ENCODE data around the gene PLAGL2.
A peak's percentile ranks its signal among the peaks of the same experiment; 100 is the strongest.

PLAGL2 gene

DNA sequence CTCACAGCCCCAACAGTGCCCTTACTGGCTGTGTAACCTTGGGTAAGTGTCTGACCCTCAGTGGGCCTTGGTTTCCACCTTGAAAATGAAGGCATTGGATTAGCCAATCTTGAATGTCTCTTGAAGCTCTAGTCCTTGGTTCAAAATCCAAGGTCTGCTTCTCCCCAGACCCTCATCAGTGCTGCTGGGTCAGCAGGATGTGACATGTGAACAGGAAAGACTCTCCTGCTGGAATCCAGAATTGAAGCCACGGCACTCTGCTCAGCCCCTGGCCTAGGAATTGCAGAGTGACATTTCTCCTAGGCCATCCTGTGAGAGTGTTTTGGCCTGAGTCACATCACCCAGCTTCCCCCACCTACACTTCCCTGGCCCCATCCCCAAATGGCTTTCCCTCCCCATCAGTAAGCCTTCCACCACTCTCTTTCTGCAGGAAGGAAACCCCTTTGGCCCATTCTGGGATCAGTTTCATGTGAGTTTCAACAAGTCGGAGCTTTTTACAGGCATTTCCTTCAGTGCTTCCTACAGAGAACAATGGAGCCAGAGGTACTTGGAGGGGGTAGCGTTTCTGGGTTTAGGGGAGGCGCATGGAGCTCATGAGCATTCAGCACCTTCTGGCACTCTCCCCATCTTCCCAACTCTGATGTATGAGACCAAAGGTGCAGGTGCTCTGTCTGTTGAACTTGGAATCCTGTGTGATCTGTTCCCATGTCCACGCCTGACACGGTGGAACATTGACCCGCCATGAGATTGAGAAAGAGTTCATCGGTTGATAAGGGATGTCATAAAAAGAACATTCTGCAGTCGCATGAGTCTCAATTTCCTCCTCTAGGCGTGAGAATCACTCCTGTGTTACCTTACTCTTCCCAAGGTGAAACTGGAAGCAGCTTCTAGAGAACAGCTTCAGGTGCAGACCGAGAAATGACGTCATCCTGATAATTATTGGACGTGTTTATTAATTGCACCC, 8.9 kb upstream of the PLAGL2 start:
- H3K4me3 ChIP-seq (ENCODE audit: insufficient read length, low read depth) = no peak overlapping the region
- H3K36me3 ChIP-seq (ENCODE audit: insufficient read depth, insufficient read length, low read length) = peaks cover 71% of the 10 kb centered on the region
- no peak for TF ChIP-seq ZNF274 (IDR thresholded peaks at IDR 0.05; ENCODE audit: low read depth, low read length)
- no peak for TF ChIP-seq YY1 (IDR thresholded peaks at IDR 0.05; ENCODE audit: insufficient read depth, insufficient read length)
- TF ChIP-seq SUZ12 (IDR thresholded peaks at IDR 0.05; ENCODE audit: extremely low read depth, insufficient read depth, insufficient read length) = no peak
- no peak overlapping the region for H3K9ac ChIP-seq (ENCODE audit: insufficient read length, low read depth)
- no peaks in the 10 kb centered on the region for H3K27me3 ChIP-seq (ENCODE audit: insufficient read depth, insufficient read length)
- no peaks in the 10 kb centered on the region for H3K9me3 ChIP-seq (ENCODE audit: insufficient read depth, low read length)
- no peaks in the 10 kb centered on the region for H3K4me1 ChIP-seq (ENCODE audit: insufficient read depth, insufficient read length)
- no peak for DNase-seq (ENCODE audit: low read depth, low spot score)

DNA sequence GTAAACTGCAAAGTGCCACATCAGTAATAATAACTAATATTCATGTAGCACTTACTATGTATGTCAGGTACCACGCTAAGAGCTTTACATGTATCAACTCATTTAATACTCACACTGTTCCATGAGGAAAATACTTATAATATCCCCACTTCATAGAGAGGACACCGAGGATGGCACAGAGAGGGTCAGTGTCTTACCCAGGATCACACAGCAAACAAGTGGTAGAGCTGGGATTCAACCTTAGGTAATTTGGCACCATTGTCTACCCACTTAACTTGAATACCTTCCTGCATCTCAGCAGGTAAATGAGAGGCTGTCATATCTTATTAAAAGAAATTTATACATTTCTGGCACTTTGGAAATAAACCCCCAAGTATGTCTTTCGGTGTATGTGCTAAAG, 8.2 kb upstream of the PLAGL2 start:
- Histone ChIP-seq H3K27me3 (ENCODE audit: insufficient read depth, insufficient read length) (no peaks in the 10 kb centered on the region), H3K9me3 (ENCODE audit: insufficient read depth, low read length) (no peaks in the 10 kb centered on the region), H3K36me3 (ENCODE audit: insufficient read depth, insufficient read length, low read length) (peaks cover 70% of the 10 kb centered on the region), H3K4me3 (ENCODE audit: insufficient read length, low read depth) (no peak overlapping the region), H3K4me1 (ENCODE audit: insufficient read depth, insufficient read length) (no peaks in the 10 kb centered on the region), H3K9ac (ENCODE audit: insufficient read length, low read depth) (no peak overlapping the region)
- TF ChIP-seq YY1 (IDR thresholded peaks at IDR 0.05; ENCODE audit: insufficient read depth, insufficient read length) (no peak), SUZ12 (IDR thresholded peaks at IDR 0.05; ENCODE audit: extremely low read depth, insufficient read depth, insufficient read length) (no peak), ZNF274 (IDR thresholded peaks at IDR 0.05; ENCODE audit: low read depth, low read length) (no peak)
- no peak for DNase-seq (ENCODE audit: low read depth, low spot score)

DNA sequence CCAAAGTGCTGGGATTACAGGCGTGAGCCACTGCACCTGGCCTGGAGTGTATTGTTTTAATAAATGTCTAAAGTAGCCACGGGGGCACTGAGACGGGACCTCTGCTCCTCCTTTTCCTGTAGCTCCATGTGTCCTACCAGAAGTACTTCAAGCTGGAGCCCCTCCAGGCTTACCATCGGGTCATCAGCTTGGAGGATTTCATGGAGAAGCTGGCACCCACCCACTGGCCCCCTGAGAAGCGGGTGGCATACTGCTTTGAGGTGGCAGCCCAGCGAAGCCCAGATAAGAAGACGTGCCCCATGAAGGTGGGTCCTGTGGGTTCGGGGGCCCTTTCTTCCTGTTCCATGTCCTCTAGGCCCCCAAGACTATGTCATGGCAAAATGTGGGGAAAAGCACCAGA, 7.6 kb upstream of the PLAGL2 start:
- no peak for DNase-seq (ENCODE audit: low read depth, low spot score)
- Histone ChIP-seq H3K27me3 (ENCODE audit: insufficient read depth, insufficient read length) (no peaks in the 10 kb centered on the region), H3K4me3 (ENCODE audit: insufficient read length, low read depth) (no peak overlapping the region), H3K9me3 (ENCODE audit: insufficient read depth, low read length) (no peaks in the 10 kb centered on the region), H3K36me3 (ENCODE audit: insufficient read depth, insufficient read length, low read length) (peaks cover 71% of the 10 kb centered on the region), H3K9ac (ENCODE audit: insufficient read length, low read depth) (no peak overlapping the region), H3K4me1 (ENCODE audit: insufficient read depth, insufficient read length) (no peaks in the 10 kb centered on the region)
- no peak for TF ChIP-seq YY1 (IDR thresholded peaks at IDR 0.05; ENCODE audit: insufficient read depth, insufficient read length)
- no peak for TF ChIP-seq ZNF274 (IDR thresholded peaks at IDR 0.05; ENCODE audit: low read depth, low read length)
- no peak for TF ChIP-seq SUZ12 (IDR thresholded peaks at IDR 0.05; ENCODE audit: extremely low read depth, insufficient read depth, insufficient read length)

DNA sequence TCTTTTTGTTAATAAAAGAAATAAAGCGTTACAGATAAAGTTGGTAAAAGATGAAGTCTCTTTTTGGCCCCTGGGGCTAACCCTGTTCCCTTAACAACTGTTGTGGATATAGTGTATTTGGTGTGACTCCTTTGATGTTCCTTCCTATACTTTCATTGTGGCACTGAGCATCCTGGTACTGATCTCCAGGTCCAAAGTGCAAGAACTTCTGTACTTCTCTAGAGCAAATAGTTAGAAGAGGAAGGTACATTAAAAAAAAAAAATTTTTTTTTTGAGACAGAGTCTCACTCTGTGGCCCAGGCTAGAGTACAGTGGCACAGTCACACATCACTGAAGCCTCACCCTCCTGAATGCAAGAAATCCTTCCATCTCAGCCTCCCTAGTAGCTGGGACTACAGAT, 6.3 kb upstream of the PLAGL2 start:
- Histone ChIP-seq H3K4me1 (ENCODE audit: insufficient read depth, insufficient read length) (no peaks in the 10 kb centered on the region), H3K4me3 (ENCODE audit: insufficient read length, low read depth) (no peak overlapping the region), H3K27me3 (ENCODE audit: insufficient read depth, insufficient read length) (no peaks in the 10 kb centered on the region), H3K9ac (ENCODE audit: insufficient read length, low read depth) (no peak overlapping the region), H3K9me3 (ENCODE audit: insufficient read depth, low read length) (no peaks in the 10 kb centered on the region), H3K36me3 (ENCODE audit: insufficient read depth, insufficient read length, low read length) (peaks cover 78% of the 10 kb centered on the region)
- TF ChIP-seq SUZ12 (IDR thresholded peaks at IDR 0.05; ENCODE audit: extremely low read depth, insufficient read depth, insufficient read length) (no peak), YY1 (IDR thresholded peaks at IDR 0.05; ENCODE audit: insufficient read depth, insufficient read length) (no peak), ZNF274 (IDR thresholded peaks at IDR 0.05; ENCODE audit: low read depth, low read length) (no peak)
- no peak for DNase-seq (ENCODE audit: low read depth, low spot score)

DNA sequence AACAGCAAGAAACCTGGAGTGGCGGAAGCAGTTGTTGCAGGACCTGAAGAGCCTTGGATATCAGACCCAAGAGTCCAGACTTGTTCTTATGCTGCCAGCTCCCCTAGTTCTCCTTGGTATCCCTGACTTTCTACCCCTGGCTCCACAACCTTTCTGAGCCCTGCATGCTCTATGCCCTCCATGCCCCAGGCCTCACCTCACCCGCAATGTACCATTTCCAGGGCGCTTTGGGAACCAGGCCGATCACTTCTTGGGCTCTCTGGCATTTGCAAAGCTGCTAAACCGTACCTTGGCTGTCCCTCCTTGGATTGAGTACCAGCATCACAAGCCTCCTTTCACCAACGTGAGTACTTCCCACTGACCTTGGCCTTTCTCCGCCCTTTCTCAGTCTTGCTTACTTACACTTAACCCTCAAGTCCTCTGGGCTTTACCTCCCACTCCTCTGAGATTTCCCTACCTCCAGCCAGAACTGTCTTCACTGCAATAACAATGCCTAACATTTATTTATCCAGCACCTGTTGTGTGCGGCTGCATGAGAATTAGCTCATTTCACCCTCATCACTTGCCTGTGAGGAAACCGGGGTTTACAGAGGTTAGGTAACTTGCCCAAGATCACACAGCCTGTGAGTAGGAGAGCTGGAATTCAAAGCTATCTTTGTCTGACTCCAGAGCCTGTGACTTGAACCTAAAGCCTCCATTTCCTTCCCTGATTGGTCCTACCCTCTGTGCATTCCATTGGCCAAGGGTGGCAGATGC, 2.5 kb upstream of the PLAGL2 start:
- Histone ChIP-seq H3K9ac (ENCODE audit: insufficient read length, low read depth) (no peak overlapping the region), H3K4me1 (ENCODE audit: insufficient read depth, insufficient read length) (no peaks in the 10 kb centered on the region), H3K36me3 (ENCODE audit: insufficient read depth, insufficient read length, low read length) (peaks cover 52% of the 10 kb centered on the region), H3K9me3 (ENCODE audit: insufficient read depth, low read length) (no peaks in the 10 kb centered on the region), H3K27me3 (ENCODE audit: insufficient read depth, insufficient read length) (no peaks in the 10 kb centered on the region), H3K4me3 (ENCODE audit: insufficient read length, low read depth) (no peak overlapping the region)
- DNase-seq (ENCODE audit: low read depth, low spot score) = no peak
- TF ChIP-seq ZNF274 (IDR thresholded peaks at IDR 0.05; ENCODE audit: low read depth, low read length) (no peak), SUZ12 (IDR thresholded peaks at IDR 0.05; ENCODE audit: extremely low read depth, insufficient read depth, insufficient read length) (no peak), YY1 (IDR thresholded peaks at IDR 0.05; ENCODE audit: insufficient read depth, insufficient read length) (no peak)

DNA sequence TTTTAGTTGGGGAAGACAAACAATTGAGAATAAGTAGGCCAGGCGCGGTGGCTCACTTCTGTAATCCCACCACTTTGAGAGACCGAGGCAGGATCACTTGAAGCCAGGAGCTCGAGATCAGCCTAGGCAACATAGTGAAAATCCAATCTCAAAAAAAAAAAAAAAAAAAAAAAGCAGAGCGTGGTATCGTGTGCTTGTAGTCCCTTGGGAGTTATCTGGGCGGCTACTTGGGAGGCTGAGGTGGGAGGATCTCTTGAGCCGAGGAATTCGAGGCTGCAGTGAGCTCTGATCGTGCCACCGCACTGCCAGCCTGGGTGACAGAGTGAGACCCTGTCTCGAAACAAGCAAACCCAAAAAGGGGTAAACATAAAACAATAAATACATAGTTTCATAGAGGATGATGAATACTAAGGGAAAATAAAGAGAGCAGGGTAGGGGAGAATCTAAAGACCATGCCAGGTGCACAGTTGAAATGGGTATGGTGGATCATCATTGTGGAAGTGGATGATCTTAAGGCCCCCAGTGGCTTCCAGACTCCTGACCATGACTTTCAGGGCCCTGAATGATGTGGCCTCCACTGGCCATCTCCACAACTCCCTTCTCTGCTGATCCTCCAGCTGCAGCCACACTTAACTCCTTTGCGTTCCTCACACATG, 1.1 kb upstream of the PLAGL2 start:
- DNase-seq (ENCODE audit: low read depth, low spot score) = no peak
- peak overlapping the region; percentile 98 for H3K4me3 ChIP-seq (ENCODE audit: insufficient read length, low read depth)
- H3K36me3 ChIP-seq (ENCODE audit: insufficient read depth, insufficient read length, low read length) = peaks cover 60% of the 10 kb centered on the region
- TF ChIP-seq SUZ12 (IDR thresholded peaks at IDR 0.05; ENCODE audit: extremely low read depth, insufficient read depth, insufficient read length) = no peak
- no peak for TF ChIP-seq YY1 (IDR thresholded peaks at IDR 0.05; ENCODE audit: insufficient read depth, insufficient read length)
- no peak for TF ChIP-seq ZNF274 (IDR thresholded peaks at IDR 0.05; ENCODE audit: low read depth, low read length)
- H3K9ac ChIP-seq (ENCODE audit: insufficient read length, low read depth) = peak overlapping the region; percentile 96
- no peaks in the 10 kb centered on the region for H3K9me3 ChIP-seq (ENCODE audit: insufficient read depth, low read length)
- no peaks in the 10 kb centered on the region for H3K4me1 ChIP-seq (ENCODE audit: insufficient read depth, insufficient read length)
- no peaks in the 10 kb centered on the region for H3K27me3 ChIP-seq (ENCODE audit: insufficient read depth, insufficient read length)

All from NT2/D1 (cell line).